HG03280 (cell line): ENCODE data around the gene MTUS2.
"Not testable (repeated sequence)": the region's sequence is repeated elsewhere in the genome, so short reads cannot be mapped to it uniquely, and the experiment has no call there.

Experiments
- ATAC-seq: cut with Tn5 transposase; IDR thresholded peaks from one replicate; pipeline ENCODE4 v1.9.1; 2021; ENCODE audit warnings: mild to moderate bottlenecking, moderate library complexity; ENCODE audit not compliant: unreplicated experiment

Gene MTUS2

GRCh38 chr13:29210676-29211075 is 390.5 kb downstream of the MTUS2 start:
- no peak for ATAC-seq

GRCh38 chr13:29211162-29211561 is 391.0 kb downstream of the MTUS2 start:
- not testable (repeated sequence) for ATAC-seq

- no peak for ATAC-seq
These were observed 402.3 kb downstream of the MTUS2 start for GRCh38 chr13:29222458-29222857.

- ATAC-seq = no peak
These were observed 404.1 kb downstream of the MTUS2 start for GRCh38 chr13:29224206-29224605.

- ATAC-seq = no peak
These were observed 407.4 kb downstream of the MTUS2 start for GRCh38 chr13:29227576-29227975.

- no peak for ATAC-seq
These were observed 410.2 kb downstream of the MTUS2 start for GRCh38 chr13:29230299-29230845.

GRCh38 chr13:29239653-29240525 is 419.8 kb downstream of the MTUS2 start:
- no peak for ATAC-seq

- ATAC-seq = no peak
These were observed 434.7 kb downstream of the MTUS2 start for GRCh38 chr13:29254626-29255370.

- ATAC-seq = no peak
These were observed 435.4 kb downstream of the MTUS2 start for GRCh38 chr13:29255567-29255966.

GRCh38 chr13:29260684-29261083 is 440.5 kb downstream of the MTUS2 start:
- ATAC-seq = no peak

- ATAC-seq = no peak
These were observed 446.1 kb downstream of the MTUS2 start for GRCh38 chr13:29266261-29266660.

GRCh38 chr13:29266756-29267733 is 446.9 kb downstream of the MTUS2 start:
- no peak for ATAC-seq

- no peak for ATAC-seq
These were observed 450.3 kb downstream of the MTUS2 start for GRCh38 chr13:29270271-29270985.

GRCh38 chr13:29271606-29272005 is 451.5 kb downstream of the MTUS2 start:
- ATAC-seq = no peak

- ATAC-seq = no peak
These were observed 459.5 kb downstream of the MTUS2 start for GRCh38 chr13:29279356-29280254.

- no peak for ATAC-seq
These were observed 461.9 kb downstream of the MTUS2 start for GRCh38 chr13:29281932-29282495.

- no peak for ATAC-seq
These were observed 464.6 kb downstream of the MTUS2 start for GRCh38 chr13:29284726-29285125.

GRCh38 chr13:29287237-29287636 is 467.1 kb downstream of the MTUS2 start:
- ATAC-seq = no peak

GRCh38 chr13:29292045-29292444 is 471.9 kb downstream of the MTUS2 start:
- no peak for ATAC-seq
